ENCODE measurements around the gene MRPS18A.

DNA sequence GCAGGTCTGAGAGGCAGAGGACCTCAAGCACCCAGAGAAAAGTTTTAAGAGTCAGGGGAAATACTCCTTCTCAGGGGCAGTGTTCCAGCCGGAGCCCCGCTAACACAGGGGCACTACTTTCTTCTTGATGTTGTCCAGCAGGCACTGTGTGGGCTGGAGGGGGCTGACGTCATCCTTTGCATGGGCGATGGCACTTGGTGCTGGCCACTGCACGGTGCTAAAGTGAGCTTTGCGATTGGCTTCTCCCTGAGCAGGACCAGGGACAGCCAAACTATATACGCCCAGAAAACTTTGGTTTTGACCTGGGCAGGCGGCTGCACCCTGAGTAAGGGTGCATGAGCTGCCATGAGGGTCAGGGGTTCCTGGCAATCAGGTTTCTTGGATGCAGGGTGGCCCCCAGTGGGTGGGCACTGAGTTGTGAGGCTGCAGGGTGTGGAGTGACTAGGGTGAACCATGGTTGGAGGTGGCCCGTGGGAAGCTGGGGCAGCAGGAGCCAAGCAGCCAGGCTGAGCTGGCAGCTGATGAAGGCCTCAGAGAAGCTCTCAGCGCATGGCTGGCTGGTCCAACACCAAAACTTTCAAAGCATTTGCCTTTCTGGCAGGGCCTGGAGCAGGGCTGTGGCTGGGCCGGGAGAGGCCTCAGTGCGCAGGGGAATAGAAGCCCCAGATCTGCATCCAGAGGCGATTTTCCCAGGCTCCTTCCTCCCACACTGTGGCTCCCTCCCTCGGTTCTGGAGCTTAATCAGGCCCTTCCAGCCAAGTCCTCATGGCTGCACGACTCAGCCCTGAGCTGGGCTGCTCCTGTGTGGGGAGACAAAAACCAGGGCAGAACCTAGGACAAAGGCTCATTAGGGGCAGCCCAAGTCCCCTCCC is 18.3 kb downstream of the MRPS18A start:
- TF ChIP-seq, protein P1, sequence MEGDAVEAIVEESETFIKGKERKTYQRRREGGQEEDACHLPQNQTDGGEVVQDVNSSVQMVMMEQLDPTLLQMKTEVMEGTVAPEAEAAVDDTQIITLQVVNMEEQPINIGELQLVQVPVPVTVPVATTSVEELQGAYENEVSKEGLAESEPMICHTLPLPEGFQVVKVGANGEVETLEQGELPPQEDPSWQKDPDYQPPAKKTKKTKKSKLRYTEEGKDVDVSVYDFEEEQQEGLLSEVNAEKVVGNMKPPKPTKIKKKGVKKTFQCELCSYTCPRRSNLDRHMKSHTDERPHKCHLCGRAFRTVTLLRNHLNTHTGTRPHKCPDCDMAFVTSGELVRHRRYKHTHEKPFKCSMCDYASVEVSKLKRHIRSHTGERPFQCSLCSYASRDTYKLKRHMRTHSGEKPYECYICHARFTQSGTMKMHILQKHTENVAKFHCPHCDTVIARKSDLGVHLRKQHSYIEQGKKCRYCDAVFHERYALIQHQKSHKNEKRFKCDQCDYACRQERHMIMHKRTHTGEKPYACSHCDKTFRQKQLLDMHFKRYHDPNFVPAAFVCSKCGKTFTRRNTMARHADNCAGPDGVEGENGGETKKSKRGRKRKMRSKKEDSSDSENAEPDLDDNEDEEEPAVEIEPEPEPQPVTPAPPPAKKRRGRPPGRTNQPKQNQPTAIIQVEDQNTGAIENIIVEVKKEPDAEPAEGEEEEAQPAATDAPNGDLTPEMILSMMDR (IDR thresholded peaks at IDR 0.05), result no peak
- no peak for TF ChIP-seq POLR2A (IDR thresholded peaks at IDR 0.05)

Data from esophagus squamous epithelium (tissue), 4 donors.